AG09309 (cell line): ENCODE measurements around the gene ASIC5.

Experiments used
- DNase-seq: peaks from one replicate; pipeline ENCODE4 v3.0.0-alpha.2; 2010; ENCODE audit warnings: low read depth
- H3K4me3 ChIP-seq: 2 replicates; pipeline ENCODE4 v1.5.1; 2011; ENCODE audit warnings: mild to moderate bottlenecking, low read depth, low read length, moderate library complexity; ENCODE audit not compliant: control insufficient read depth
- CTCF ChIP-seq: IDR thresholded peaks from 2 replicates; pipeline ENCODE4 v1.5.1; 2011; ENCODE audit warnings: mild to moderate bottlenecking, low read depth, low read length, inconsistent platforms; ENCODE audit not compliant: insufficient read depth, control insufficient read depth; ENCODE audit errors: missing control alignments

Gene ASIC5

GRCh38 chr4:155784637-155785036, 81.4 kb downstream of the ASIC5 start:
- H3K4me3 ChIP-seq, result no peak overlapping the region
- DNase-seq, result no peak
- no peak for TF ChIP-seq CTCF

- TF ChIP-seq CTCF, result no peak
- DNase-seq, result no peak
- no peak overlapping the region for H3K4me3 ChIP-seq
Measured at GRCh38 chr4:155781249-155781831, 84.7 kb downstream of the ASIC5 start.

- TF ChIP-seq CTCF, result no peak
- DNase-seq, result no peak
- no peak overlapping the region for H3K4me3 ChIP-seq
Measured at GRCh38 chr4:155780775-155781174, 85.3 kb downstream of the ASIC5 start.
